Measurements from ENCODE around the gene GPC1. TPM values are rescaled to one million over a fixed set of nuclear protein-coding genes. Genes with fewer than 3 reads are reported as not detected.
A peak's percentile ranks its signal among the peaks of the same experiment; 100 is the strongest.

Gene GPC1
- total and polyA plus RNA-seq, 4 experiments from 2014 or later: 0.14 to 1.2 (median 0.88) TPM

DNA sequence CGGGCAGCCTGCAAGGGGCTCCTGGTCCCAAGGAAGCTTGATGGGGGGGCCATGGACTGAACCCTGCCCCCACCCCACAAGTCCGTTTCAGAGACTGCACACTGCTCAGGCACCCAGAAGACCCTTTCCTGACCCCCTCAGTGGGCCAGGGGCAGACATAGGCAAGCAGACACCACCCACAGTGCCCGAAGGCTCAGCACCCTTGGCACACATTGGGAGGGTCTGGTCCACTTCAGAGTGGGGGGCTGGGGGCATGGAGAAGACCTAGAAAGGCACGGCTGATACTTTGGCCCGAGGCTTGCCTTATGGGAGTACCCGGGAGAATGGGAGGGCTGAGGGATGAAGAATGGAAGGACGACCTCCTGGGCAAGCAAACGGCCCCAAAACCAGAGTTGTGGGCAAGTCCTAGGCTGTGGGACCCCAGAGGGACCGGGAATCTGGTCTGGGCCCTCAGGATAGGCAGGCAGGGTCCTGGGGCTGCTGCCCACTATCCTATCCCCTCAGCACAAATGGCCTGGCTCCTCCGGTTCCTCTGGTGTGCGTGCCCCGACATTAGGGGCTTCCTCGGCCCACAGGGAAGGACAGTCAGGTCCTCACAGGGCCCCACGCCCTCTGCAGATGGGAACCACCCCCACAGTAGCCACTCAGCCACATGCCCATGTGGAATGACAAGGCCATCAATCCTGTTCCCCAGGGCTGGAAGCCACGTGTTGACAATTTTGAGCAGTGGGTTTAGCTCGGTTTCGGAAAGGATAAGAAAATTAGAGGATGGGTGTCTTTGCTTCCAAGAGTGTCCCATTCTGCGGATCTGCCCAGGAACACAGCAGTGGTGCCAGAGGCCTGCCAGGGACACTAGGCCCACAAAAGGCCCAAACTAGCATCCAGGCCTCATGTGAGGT lies 15.0 kb upstream of the GPC1 start:
- Histone ChIP-seq H3K27me3 (ENCODE audit: insufficient read depth, low read length) (no peaks in the 10 kb centered on the region), H3K27ac (ENCODE audit: low read depth, low read length) (no peak overlapping the region), H3K4me3 (ENCODE audit: low read length in 2 of 2) (no peak overlapping the region), H3K4me1 (ENCODE audit: insufficient read depth, low read length) (no peaks in the 10 kb centered on the region), H3K9me3 (ENCODE audit: control insufficient read depth in 1 of 2, low read length in 2 of 2) (peaks cover 0 to 7% of the 10 kb centered on the region in 2 donors), H3K36me3 (ENCODE audit: insufficient read depth, low read length) (no peaks in the 10 kb centered on the region)
- H3K9me3 Mint-ChIP-seq: peaks cover 0 to 39% (median 22%) of the 10 kb centered on the region in 8 donors
- intact Hi-C loops (cut with micrococcal nuclease): no loop called here
- CTCF ChIA-PET (ENCODE audit: partially characterized antibody): no interaction called here
- H3K4me1 Mint-ChIP-seq: no peaks in the 10 kb centered on the region
- DNase-seq: no peak
- H3K36me3 Mint-ChIP-seq: peaks cover 0 to 3% of the 10 kb centered on the region in 2 donors
- no peak overlapping the region for H3K4me3 Mint-ChIP-seq
- H3K27me3 Mint-ChIP-seq: peaks cover 3% of the 10 kb centered on the region in 2 donors
- no peak overlapping the region for H3K27ac Mint-ChIP-seq
- POLR2A ChIA-PET (ENCODE audit: partially characterized antibody): no interaction called here

DNA sequence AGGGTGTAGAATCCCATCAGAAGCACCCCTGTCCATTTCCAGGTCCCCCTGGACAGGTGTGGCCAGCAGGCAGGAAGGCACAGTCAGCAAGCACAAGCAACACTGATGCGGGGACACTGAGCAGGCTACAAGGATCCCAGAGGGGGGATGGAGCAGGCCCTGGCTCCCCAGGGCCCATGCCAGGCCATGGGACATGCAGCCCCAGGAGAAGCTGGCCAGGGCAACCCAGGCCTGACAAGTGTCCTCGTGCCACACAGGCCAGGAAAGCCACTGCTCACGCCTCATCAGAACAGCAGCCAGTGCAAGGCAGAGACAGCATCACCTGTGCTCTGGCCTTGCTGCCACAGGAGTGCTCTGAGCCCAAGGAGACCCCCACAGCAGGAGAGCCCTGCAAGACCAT lies 14.1 kb upstream of the GPC1 start:
- no peak for DNase-seq
- no peaks in the 10 kb centered on the region for H3K36me3 ChIP-seq (ENCODE audit: insufficient read depth, low read length)
- H3K27ac ChIP-seq (ENCODE audit: low read depth, low read length): no peak overlapping the region
- Mint-ChIP-seq H3K4me1 (no peaks in the 10 kb centered on the region), H3K36me3 (peaks cover 0 to 3% of the 10 kb centered on the region in 2 donors), H3K4me3 (no peak overlapping the region), H3K27ac (no peak overlapping the region), H3K27me3 (peaks cover 4 to 7% of the 10 kb centered on the region in 2 donors), H3K9me3 (peaks cover 0 to 48% (median 25%) of the 10 kb centered on the region in 8 donors)
- no peak overlapping the region for H3K4me3 ChIP-seq (ENCODE audit: low read length in 2 of 2)
- H3K27me3 ChIP-seq (ENCODE audit: insufficient read depth, low read length): no peaks in the 10 kb centered on the region
- ChIA-PET POLR2A (ENCODE audit: partially characterized antibody) (no interaction called here), CTCF (ENCODE audit: partially characterized antibody) (no interaction called here)
- intact Hi-C loops (cut with micrococcal nuclease): no loop called here
- H3K4me1 ChIP-seq (ENCODE audit: insufficient read depth, low read length): no peaks in the 10 kb centered on the region
- H3K9me3 ChIP-seq (ENCODE audit: control insufficient read depth in 1 of 2, low read length in 2 of 2): peaks cover 0 to 7% of the 10 kb centered on the region in 2 donors

DNA sequence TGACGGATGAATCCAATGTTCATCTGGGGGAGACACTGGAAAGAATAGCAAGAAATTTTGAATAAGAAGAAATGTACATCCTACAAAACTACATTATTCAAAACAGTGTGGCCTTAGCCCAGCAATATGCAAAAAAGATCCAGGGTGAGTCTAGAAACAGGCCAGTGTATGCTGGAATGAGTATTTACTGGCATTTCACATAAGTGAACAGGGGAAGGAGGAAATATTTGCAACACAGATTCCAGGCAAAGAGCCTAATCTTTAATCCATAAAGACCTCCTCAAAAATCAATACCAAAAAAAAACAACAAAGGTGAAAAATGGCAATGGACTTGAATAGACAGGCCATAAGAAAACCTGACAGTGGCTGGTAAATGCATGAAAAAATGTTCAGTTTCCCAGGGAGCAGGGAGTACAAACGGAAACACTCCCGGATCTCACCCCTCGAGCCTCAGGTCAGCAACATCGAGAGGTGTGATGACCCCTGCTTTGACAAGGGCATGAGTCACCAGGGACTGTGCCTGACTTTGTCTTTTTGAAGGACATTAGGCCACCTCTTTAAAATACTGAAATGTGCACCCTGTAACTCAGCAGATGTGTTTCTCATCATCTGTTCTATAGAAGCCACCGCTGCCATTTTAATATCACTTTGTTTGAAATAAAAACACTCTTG lies 12.7 kb upstream of the GPC1 start:
- POLR2A ChIA-PET (ENCODE audit: partially characterized antibody): no interaction called here
- peaks cover 0 to 7% of the 10 kb centered on the region in 2 donors for H3K9me3 ChIP-seq (ENCODE audit: control insufficient read depth in 1 of 2, low read length in 2 of 2)
- no peak overlapping the region for H3K27ac Mint-ChIP-seq

DNA sequence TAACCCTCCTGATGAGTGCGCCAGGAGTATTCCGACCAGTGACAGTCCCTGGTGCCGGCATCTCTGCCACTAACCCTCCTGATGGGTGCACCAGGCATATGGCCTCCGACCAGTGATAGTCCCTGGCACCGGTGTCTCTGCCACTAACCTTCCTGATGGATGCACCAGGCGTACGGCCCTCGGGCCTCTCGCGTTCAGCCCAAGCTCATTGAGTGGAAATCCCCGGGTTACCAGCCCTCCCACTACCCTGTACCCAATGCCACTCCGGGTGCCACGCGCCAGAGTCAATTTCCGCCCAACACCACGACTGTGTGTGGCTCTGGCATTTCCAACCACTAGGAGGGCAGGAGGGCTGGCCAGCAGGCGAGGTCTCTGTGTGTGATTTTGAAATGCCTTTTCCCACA lies 11.7 kb upstream of the GPC1 start:
- H3K36me3 Mint-ChIP-seq: peaks cover 0 to 3% of the 10 kb centered on the region in 2 donors
- DNase-seq: no peak
- no peak overlapping the region for H3K4me3 ChIP-seq (ENCODE audit: low read length in 2 of 2)
- H3K4me1 Mint-ChIP-seq: no peaks in the 10 kb centered on the region
- H3K9me3 Mint-ChIP-seq: peaks cover 0 to 48% (median 24%) of the 10 kb centered on the region in 8 donors
- no peak overlapping the region for H3K27ac ChIP-seq (ENCODE audit: low read depth, low read length)
- no peaks in the 10 kb centered on the region for H3K27me3 ChIP-seq (ENCODE audit: insufficient read depth, low read length)
- H3K27me3 Mint-ChIP-seq: peaks cover 8 to 23% of the 10 kb centered on the region in 2 donors
- H3K9me3 ChIP-seq (ENCODE audit: control insufficient read depth in 1 of 2, low read length in 2 of 2): peaks cover 0 to 7% of the 10 kb centered on the region in 2 donors
- no peaks in the 10 kb centered on the region for H3K4me1 ChIP-seq (ENCODE audit: insufficient read depth, low read length)
- intact Hi-C loops (cut with micrococcal nuclease): no loop called here
- CTCF ChIA-PET (ENCODE audit: partially characterized antibody): no interaction called here
- no peak overlapping the region for H3K27ac Mint-ChIP-seq
- no peak overlapping the region for H3K4me3 Mint-ChIP-seq
- no peaks in the 10 kb centered on the region for H3K36me3 ChIP-seq (ENCODE audit: insufficient read depth, low read length)
- POLR2A ChIA-PET (ENCODE audit: partially characterized antibody): no interaction called here

More for the DNA sequence above, 12.7 kb upstream of the GPC1 start:
- Mint-ChIP-seq H3K27me3 (peaks cover 4 to 13% of the 10 kb centered on the region in 2 donors), H3K36me3 (peaks cover 0 to 3% of the 10 kb centered on the region in 2 donors), H3K9me3 (peaks cover 0 to 50% (median 27%) of the 10 kb centered on the region in 8 donors), H3K4me1 (no peaks in the 10 kb centered on the region), H3K4me3 (no peak overlapping the region)
- H3K4me1 ChIP-seq (ENCODE audit: insufficient read depth, low read length): no peaks in the 10 kb centered on the region
- H3K27ac ChIP-seq (ENCODE audit: low read depth, low read length): no peak overlapping the region
- CTCF ChIA-PET (ENCODE audit: partially characterized antibody): no interaction called here
- no peak for DNase-seq
- H3K4me3 ChIP-seq (ENCODE audit: low read length in 2 of 2): no peak overlapping the region
- no peaks in the 10 kb centered on the region for H3K36me3 ChIP-seq (ENCODE audit: insufficient read depth, low read length)
- intact Hi-C loops (cut with micrococcal nuclease): no loop called here
- H3K27me3 ChIP-seq (ENCODE audit: insufficient read depth, low read length): no peaks in the 10 kb centered on the region

DNA sequence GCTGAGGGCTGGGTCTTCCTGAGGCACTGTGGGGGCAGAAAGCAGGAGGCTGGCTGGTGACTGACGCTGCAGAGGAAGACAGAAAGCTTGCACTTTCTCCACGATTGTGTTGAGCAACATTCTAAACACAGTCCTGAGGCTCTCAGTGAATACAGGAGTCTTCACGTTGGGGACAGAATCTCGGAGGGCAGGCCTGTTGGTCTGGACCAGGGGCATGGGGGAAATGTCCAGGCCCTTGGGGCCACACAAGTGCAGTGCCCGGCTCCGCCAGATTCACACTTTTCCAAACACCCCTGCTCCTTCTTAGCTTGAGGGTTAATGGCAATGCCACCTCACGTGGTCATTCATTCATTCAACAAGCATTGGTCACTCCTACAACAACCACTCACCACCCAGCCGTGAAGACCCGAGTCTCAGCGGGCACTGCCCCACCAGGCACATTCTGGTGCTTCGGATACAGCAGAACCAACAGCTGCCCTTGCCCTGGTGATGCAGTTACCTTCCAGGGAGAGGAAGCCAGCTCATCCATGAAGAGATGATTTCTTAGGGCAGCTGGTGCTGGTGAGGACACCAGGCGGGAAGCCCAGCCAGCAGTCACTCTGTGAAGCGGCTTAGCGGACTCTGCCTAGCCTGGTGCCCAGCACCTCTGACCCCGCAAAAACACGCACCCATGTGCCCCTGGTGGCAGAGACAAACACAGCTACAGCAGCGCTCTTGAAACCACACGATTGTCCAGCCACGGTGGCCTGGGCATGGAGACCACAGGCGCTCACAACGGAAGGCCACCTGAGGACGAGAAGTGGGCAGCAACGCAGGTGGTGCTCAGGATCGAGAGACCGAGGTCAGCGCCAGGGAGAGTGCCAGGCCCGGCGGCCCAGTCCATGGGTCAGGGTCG lies 10.9 kb upstream of the GPC1 start:
- Histone ChIP-seq H3K9me3 (ENCODE audit: control insufficient read depth in 1 of 2, low read length in 2 of 2) (peaks cover 0 to 7% of the 10 kb centered on the region in 2 donors), H3K4me3 (ENCODE audit: low read length in 2 of 2) (no peak overlapping the region), H3K4me1 (ENCODE audit: insufficient read depth, low read length) (no peaks in the 10 kb centered on the region), H3K27me3 (ENCODE audit: insufficient read depth, low read length) (no peaks in the 10 kb centered on the region), H3K27ac (ENCODE audit: low read depth, low read length) (no peak overlapping the region), H3K36me3 (ENCODE audit: insufficient read depth, low read length) (no peaks in the 10 kb centered on the region)
- peaks cover 10 to 24% of the 10 kb centered on the region in 2 donors for H3K27me3 Mint-ChIP-seq
- H3K4me1 Mint-ChIP-seq: no peaks in the 10 kb centered on the region
- POLR2A ChIA-PET (ENCODE audit: partially characterized antibody): no interaction called here
- peaks cover 0 to 3% of the 10 kb centered on the region in 2 donors for H3K36me3 Mint-ChIP-seq
- no peak overlapping the region for H3K27ac Mint-ChIP-seq
- DNase-seq: peak in 1 of 5 donors; percentile 7
- H3K9me3 Mint-ChIP-seq: peaks cover 0 to 46% (median 22%) of the 10 kb centered on the region in 8 donors
- intact Hi-C loops (cut with micrococcal nuclease): no loop called here
- CTCF ChIA-PET (ENCODE audit: partially characterized antibody): no interaction called here
- H3K4me3 Mint-ChIP-seq: no peak overlapping the region

DNA sequence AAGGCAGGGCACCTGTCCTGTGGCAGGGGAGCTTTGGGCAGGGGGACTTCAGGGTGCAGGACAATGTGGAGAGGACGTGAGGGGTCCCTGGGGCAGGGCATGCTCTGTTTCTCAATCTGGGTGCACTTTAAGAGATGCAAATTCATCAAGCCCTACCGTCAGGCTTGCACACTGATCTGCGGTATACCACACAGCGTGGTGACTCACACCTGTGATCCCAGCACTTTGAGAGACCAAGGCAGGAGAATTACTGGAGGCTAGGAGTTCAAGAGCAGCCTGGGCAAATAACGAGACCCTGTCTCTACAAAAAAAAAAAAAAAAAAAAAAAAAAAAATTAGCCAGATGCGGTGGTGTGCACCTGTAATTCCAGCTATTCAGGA lies 10.2 kb upstream of the GPC1 start:
- no peaks in the 10 kb centered on the region for H3K4me1 ChIP-seq (ENCODE audit: insufficient read depth, low read length)
- peaks cover 0 to 7% of the 10 kb centered on the region in 2 donors for H3K9me3 ChIP-seq (ENCODE audit: control insufficient read depth in 1 of 2, low read length in 2 of 2)
- Mint-ChIP-seq H3K9me3 (peaks cover 0 to 45% (median 21%) of the 10 kb centered on the region in 8 donors), H3K36me3 (peaks cover 0 to 3% of the 10 kb centered on the region in 2 donors), H3K27me3 (peaks cover 10 to 24% of the 10 kb centered on the region in 2 donors), H3K27ac (no peak overlapping the region), H3K4me3 (no peak overlapping the region), H3K4me1 (no peaks in the 10 kb centered on the region)
- POLR2A ChIA-PET (ENCODE audit: partially characterized antibody): no interaction called here
- intact Hi-C loops (cut with micrococcal nuclease): no loop called here
- H3K27me3 ChIP-seq (ENCODE audit: insufficient read depth, low read length): no peaks in the 10 kb centered on the region
- DNase-seq: no peak
- CTCF ChIA-PET (ENCODE audit: partially characterized antibody): no interaction called here
- H3K36me3 ChIP-seq (ENCODE audit: insufficient read depth, low read length): no peaks in the 10 kb centered on the region
- no peak overlapping the region for H3K27ac ChIP-seq (ENCODE audit: low read depth, low read length)
- H3K4me3 ChIP-seq (ENCODE audit: low read length in 2 of 2): no peak overlapping the region
